Ishikawa (cell line): ENCODE measurements around the gene MILR1.

Experiments used
- CREB1 ChIP-seq: IDR thresholded peaks from 2 replicates; pipeline ENCODE4 v1.6.1; 2012; ENCODE audit warnings: low read depth
- TAF1 ChIP-seq: IDR thresholded peaks from 2 replicates; pipeline ENCODE4 v1.6.1; 2012; ENCODE audit warnings: low read depth, mild to moderate bottlenecking
- TF ChIP-seq, protein P1 (sequence below): IDR thresholded peaks from 2 replicates; pipeline ENCODE4 v1.6.1; 2012

GRCh38 chr17:64507413-64507782 lies 58.5 kb downstream of the MILR1 start:
- TF ChIP-seq TAF1 (no peak), CREB1 (no peak)
- TF ChIP-seq, protein P1, sequence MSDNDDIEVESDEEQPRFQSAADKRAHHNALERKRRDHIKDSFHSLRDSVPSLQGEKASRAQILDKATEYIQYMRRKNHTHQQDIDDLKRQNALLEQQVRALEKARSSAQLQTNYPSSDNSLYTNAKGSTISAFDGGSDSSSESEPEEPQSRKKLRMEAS = no peak
